HepG2 (cell line): ENCODE measurements around the gene PLEKHG2. TPM values are rescaled to one million over a fixed set of nuclear protein-coding genes. Genes with fewer than 3 reads are reported as not detected.

Experiments used
- FOSL1 ChIP-seq: sonication (generic); formaldehyde crosslinking; IDR thresholded peaks from 2 replicates; pipeline ENCODE4 v1.9.0; 2021; ENCODE audit warnings: missing genetic modification reagents, borderline replicate concordance
- GTF2F1 ChIP-seq: fragments of 150-350 bp; IDR thresholded peaks from 2 replicates; pipeline ENCODE4 v1.6.1; 2014; ENCODE audit warnings: low read length
- KDM5B ChIP-seq: sonication (generic); formaldehyde crosslinking; IDR thresholded peaks from 2 replicates; pipeline ENCODE4 v1.4.0; 2020; ENCODE audit warnings: missing genetic modification reagents, mild to moderate bottlenecking, borderline replicate concordance
- KLF11 ChIP-seq: IDR thresholded peaks from 2 replicates; pipeline ENCODE4 v1.6.1; 2016; ENCODE audit warnings: missing compliant biosample characterization
- KMT2B ChIP-seq: IDR thresholded peaks from 2 replicates; pipeline ENCODE4 v1.6.1; 2016; ENCODE audit warnings: missing genetic modification reagents, missing compliant biosample characterization
- MAZ ChIP-seq, 2 experiments: sonication (generic) in 1 of 2; formaldehyde crosslinking in 1 of 2; IDR thresholded peaks; 2 replicates each; pipeline versions ENCODE4 v1.5.0 to v1.6.1; 2012 to 2020; ENCODE audit warnings: low read depth in 2 of 2, mild to moderate bottlenecking in 2 of 2, borderline replicate concordance in 1 of 2, improper control_type of control experiment in 1 of 2, low read length in 1 of 2, missing genetic modification reagents in 1 of 2, moderate library complexity in 1 of 2
- POLR2A ChIP-seq, 2 experiments: IDR thresholded peaks; 2 replicates each; pipeline ENCODE4 v1.6.1; 2011; ENCODE audit warnings: low read depth in 2 of 2, low read length in 2 of 2, mild to moderate bottlenecking in 1 of 2, moderate library complexity in 1 of 2; ENCODE audit not compliant: insufficient read depth in 1 of 2
- RARG ChIP-seq: sonication (generic); formaldehyde crosslinking; IDR thresholded peaks from 2 replicates; pipeline ENCODE4 v1.4.0; 2020; ENCODE audit warnings: low read depth, mild to moderate bottlenecking, missing genetic modification reagents
- REL ChIP-seq: sonication (generic); formaldehyde crosslinking; conservative IDR thresholded peaks from 2 replicates; pipeline ENCODE4 v1.8.0; 2022; ENCODE audit warnings: mild to moderate bottlenecking, missing genetic modification reagents, moderate library complexity
- RFXAP ChIP-seq: sonication (generic); formaldehyde crosslinking; IDR thresholded peaks from 2 replicates; pipeline ENCODE4 v1.4.0; 2020; ENCODE audit warnings: missing genetic modification reagents, borderline replicate concordance
- SRSF1 ChIP-seq: fragments of 200-400 bp; formaldehyde crosslinking; optimal IDR thresholded peaks from 2 replicates; pipeline ENCODE3; 2017; ENCODE audit warnings: mild to moderate bottlenecking, low read depth, low read length, moderate library complexity
- TEAD2 ChIP-seq: sonication (generic); formaldehyde crosslinking; IDR thresholded peaks from 2 replicates; pipeline ENCODE4 v1.9.0; 2021; ENCODE audit warnings: missing genetic modification reagents
- ZNF10 ChIP-seq: sonication (generic); formaldehyde crosslinking; IDR thresholded peaks from 2 replicates; pipeline ENCODE4 v1.4.0; 2020; ENCODE audit warnings: mild to moderate bottlenecking, low read depth, missing genetic modification reagents, borderline replicate concordance
- ZNF12 ChIP-seq: sonication (generic); formaldehyde crosslinking; IDR thresholded peaks from 2 replicates; pipeline ENCODE4 v1.5.0; 2020; ENCODE audit warnings: missing genetic modification reagents
- polyA plus RNA-seq, 8 experiments: library from polyadenylated mRNA; depleted of rRNA in 3 of 8; stranded (reverse) in 7 of 8; unstranded in 1 of 8; fragments of >200 nt; fragmentation: Illumina TruSeq in 4 of 8; extraction: Trizol in 4 of 8; gene quantifications; 2 replicates each; pipeline versions ENCODE4 v1.2.1 to v1.2.3, GENCODE V29; 2011 to 2016; ENCODE audit warnings: low read depth in 4 of 8, missing spikeins in 1 of 8, mixed read lengths in 1 of 8; ENCODE audit not compliant: insufficient read depth in 1 of 8
- total RNA-seq, 5 experiments: library from RNA; depleted of rRNA; stranded (reverse); fragments of >200 nt; fragmentation: Illumina TruSeq; extraction: Trizol; gene quantifications; 2 replicates each; pipeline ENCODE4 v1.2.3, GENCODE V29; 2016; ENCODE audit warnings: low read depth in 1 of 5
- TF ChIP-seq, protein P1 (sequence below): sonication (generic); formaldehyde crosslinking; IDR thresholded peaks from 2 replicates; pipeline ENCODE4 v1.8.1; 2022; ENCODE audit warnings: mild to moderate bottlenecking, missing genetic modification reagents
- TF ChIP-seq, protein P2 (sequence below): IDR thresholded peaks from 2 replicates; pipeline ENCODE4 v1.6.1; 2016; ENCODE audit warnings: low read depth
- TF ChIP-seq, protein P3 (sequence below): sonication (generic); formaldehyde crosslinking; IDR thresholded peaks from 2 replicates; pipeline ENCODE4 v1.4.0; 2020; ENCODE audit warnings: missing genetic modification reagents
- TF ChIP-seq, protein P4 (sequence below): sonication (generic); formaldehyde crosslinking; IDR thresholded peaks from 2 replicates; pipeline ENCODE4 v1.5.1; 2020; ENCODE audit warnings: mild to moderate bottlenecking, missing genetic modification reagents
- TF ChIP-seq, protein P5 (sequence below): sonication (generic); formaldehyde crosslinking; IDR thresholded peaks from 2 replicates; pipeline ENCODE4 v1.5.0; 2020; ENCODE audit warnings: missing genetic modification reagents

PLEKHG2 gene
- total and polyA plus RNA-seq, 2 of the 13 experiments (the other 11 are each of a cell fraction or from before 2014, with no cell fraction given), result 3.6 to 6.8 TPM

DNA sequence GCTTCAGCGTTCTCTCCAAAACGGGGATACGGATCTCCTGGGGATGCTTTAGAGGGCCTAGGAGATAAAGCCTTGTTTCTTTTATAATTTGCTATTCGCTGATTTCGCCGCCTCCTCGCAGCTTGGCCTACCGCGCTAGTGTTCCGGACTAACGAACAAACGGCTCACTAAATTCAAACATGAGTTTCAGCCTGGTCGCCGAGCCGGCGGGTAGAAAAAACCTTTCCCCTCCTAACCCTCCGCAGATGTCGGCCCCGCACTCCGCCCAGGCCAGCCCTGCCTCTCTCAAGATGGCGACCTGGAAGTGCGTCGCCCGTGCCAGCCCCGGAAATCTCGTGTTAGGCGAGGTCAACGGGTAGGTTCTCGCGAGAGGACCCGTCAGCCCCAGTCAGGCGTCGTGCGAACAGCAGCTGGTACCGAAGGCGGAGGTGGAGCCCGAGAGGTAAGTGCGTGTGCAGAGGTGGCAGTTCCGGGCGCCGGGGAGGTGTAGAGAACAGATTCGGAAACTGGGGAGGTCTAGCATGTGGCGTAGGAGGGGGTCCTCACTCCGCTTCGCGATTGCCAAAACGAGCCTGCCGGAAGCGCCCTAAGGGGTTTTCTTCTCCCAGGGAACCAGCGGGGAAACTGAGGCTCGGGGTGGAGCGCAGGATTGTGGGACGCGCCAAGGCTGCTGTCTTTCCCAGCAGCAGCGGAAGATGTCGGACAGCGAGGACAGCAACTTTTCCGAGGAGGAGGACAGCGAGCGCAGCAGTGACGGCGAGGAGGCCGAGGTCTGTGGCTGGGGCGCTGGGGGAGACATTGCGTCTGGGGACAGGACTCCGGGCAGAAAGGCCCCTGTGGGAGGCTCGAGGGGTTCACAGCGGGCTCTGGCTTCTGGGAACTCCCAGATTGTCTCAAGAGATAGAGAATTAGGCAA lies 33.0 kb downstream of the PLEKHG2 start, which contains the start of gene SUPT5H (continued):
- TF ChIP-seq, protein P1, sequence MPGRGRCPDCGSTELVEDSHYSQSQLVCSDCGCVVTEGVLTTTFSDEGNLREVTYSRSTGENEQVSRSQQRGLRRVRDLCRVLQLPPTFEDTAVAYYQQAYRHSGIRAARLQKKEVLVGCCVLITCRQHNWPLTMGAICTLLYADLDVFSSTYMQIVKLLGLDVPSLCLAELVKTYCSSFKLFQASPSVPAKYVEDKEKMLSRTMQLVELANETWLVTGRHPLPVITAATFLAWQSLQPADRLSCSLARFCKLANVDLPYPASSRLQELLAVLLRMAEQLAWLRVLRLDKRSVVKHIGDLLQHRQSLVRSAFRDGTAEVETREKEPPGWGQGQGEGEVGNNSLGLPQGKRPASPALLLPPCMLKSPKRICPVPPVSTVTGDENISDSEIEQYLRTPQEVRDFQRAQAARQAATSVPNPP, result no peak
- TF ChIP-seq RARG (CRISPR knock-in tag), result no peak
- no peak for TF ChIP-seq MAZ (IDR thresholded peaks at IDR 0.05; ENCODE audit: borderline replicate concordance, low read depth, low read length)
- no peak for TF ChIP-seq MAZ (CRISPR knock-in tag; IDR thresholded peaks at IDR 0.05; ENCODE audit: low read depth)
- TF ChIP-seq, protein P2, sequence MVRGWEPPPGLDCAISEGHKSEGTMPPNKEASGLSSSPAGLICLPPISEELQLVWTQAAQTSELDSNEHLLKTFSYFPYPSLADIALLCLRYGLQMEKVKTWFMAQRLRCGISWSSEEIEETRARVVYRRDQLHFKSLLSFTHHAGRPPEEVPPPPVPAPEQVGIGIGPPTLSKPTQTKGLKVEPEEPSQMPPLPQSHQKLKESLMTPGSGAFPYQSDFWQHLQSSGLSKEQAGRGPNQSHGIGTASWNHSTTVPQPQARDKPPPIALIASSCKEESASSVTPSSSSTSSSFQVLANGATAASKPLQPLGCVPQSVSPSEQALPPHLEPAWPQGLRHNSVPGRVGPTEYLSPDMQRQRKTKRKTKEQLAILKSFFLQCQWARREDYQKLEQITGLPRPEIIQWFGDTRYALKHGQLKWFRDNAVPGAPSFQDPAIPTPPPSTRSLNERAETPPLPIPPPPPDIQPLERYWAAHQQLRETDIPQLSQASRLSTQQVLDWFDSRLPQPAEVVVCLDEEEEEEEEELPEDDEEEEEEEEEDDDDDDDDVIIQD (CRISPR knock-in tag), result 0 out of 2 replicates have a peak, but pooled peaks have one; percentile 79
- TF ChIP-seq FOSL1, result no peak
- TF ChIP-seq KLF11 (CRISPR knock-in tag), result no peak
- TF ChIP-seq, protein P3, sequence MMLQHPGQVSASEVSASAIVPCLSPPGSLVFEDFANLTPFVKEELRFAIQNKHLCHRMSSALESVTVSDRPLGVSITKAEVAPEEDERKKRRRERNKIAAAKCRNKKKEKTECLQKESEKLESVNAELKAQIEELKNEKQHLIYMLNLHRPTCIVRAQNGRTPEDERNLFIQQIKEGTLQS, result 0 out of 2 replicates have a peak, but pooled peaks have one; percentile 43
- TF ChIP-seq GTF2F1, result no peak
- TF ChIP-seq POLR2A (IDR thresholded peaks at IDR 0.05; ENCODE audit: insufficient read depth in 1 of 2, low read depth in 2 of 2, low read length in 2 of 2), result peak; percentile 77 to 92
- peak; percentile 92 for TF ChIP-seq KMT2B
- TF ChIP-seq, protein P4, sequence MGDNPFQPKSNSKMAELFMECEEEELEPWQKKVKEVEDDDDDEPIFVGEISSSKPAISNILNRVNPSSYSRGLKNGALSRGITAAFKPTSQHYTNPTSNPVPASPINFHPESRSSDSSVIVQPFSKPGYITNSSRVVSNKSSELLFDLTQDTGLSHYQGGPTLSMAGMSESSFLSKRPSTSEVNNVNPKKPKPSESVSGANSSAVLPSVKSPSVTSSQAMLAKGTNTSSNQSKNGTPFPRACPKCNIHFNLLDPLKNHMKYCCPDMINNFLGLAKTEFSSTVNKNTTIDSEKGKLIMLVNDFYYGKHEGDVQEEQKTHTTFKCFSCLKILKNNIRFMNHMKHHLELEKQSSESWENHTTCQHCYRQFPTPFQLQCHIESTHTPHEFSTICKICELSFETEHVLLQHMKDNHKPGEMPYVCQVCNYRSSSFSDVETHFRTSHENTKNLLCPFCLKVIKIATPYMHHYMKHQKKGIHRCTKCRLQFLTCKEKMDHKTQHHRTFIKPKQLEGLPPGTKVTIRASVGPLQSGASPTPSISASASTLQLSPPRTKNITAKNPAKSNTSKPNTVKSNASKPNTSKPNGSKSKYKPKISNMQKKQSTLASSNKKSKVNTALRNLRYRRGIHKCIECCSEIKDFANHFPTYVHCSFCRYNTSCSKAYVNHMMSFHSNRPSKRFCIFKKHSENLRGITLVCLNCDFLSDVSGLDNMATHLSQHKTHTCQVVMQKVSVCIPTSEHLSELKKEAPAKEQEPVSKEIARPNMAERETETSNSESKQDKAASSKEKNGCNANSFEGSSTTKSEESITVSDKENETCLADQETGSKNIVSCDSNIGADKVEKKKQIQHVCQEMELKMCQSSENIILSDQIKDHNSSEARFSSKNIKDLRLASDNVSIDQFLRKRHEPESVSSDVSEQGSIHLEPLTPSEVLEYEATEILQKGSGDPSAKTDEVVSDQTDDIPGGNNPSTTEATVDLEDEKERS (CRISPR knock-in tag), result no peak
- peak; percentile 56; the same call in 1 of the 2 replicates for TF ChIP-seq ZNF12 (CRISPR knock-in tag)
- peak; percentile 52; the same call in 1 of the 2 replicates for TF ChIP-seq RFXAP
- TF ChIP-seq, protein P5, sequence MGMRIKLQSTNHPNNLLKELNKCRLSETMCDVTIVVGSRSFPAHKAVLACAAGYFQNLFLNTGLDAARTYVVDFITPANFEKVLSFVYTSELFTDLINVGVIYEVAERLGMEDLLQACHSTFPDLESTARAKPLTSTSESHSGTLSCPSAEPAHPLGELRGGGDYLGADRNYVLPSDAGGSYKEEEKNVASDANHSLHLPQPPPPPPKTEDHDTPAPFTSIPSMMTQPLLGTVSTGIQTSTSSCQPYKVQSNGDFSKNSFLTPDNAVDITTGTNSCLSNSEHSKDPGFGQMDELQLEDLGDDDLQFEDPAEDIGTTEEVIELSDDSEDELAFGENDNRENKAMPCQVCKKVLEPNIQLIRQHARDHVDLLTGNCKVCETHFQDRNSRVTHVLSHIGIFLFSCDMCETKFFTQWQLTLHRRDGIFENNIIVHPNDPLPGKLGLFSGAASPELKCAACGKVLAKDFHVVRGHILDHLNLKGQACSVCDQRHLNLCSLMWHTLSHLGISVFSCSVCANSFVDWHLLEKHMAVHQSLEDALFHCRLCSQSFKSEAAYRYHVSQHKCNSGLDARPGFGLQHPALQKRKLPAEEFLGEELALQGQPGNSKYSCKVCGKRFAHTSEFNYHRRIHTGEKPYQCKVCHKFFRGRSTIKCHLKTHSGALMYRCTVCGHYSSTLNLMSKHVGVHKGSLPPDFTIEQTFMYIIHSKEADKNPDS (CRISPR knock-in tag), result no peak
- no peak for TF ChIP-seq ZNF10 (CRISPR knock-in tag)
- TF ChIP-seq REL (CRISPR knock-in tag), result no peak; the same call in 1 of the 2 replicates
- TF ChIP-seq SRSF1, result peak; percentile 89
- TF ChIP-seq KDM5B, result peak; percentile 94
- no peak for TF ChIP-seq TEAD2
